Vagina (tissue), 2 donors: Measurements from ENCODE around the gene CMTR1. TPM values are rescaled to one million over a fixed set of nuclear protein-coding genes. Genes with fewer than 3 reads are reported as not detected.

Source experiments
- DNase-seq, 2 donors: peaks; one replicate each; pipeline ENCODE4 v3.0.0-alpha.2; 2017; ENCODE audit errors: extremely low spot score in 2 of 2
- H3K27ac ChIP-seq: fragments of 200-600 bp; sonication (generic); one replicate; pipeline ENCODE4 v1.5.1; 2019
- H3K27me3 ChIP-seq: fragments of 200-600 bp; sonication (generic); one replicate; pipeline ENCODE4 v1.5.1; 2019
- H3K36me3 ChIP-seq, 2 donors: fragments of 200-600 bp; sonication (generic); one replicate each; pipeline ENCODE4 v1.5.1; 2017 to 2019
- H3K4me1 ChIP-seq: fragments of 200-600 bp; sonication (generic); one replicate; pipeline ENCODE4 v1.5.1; 2019
- H3K4me3 ChIP-seq, 2 donors: fragments of 200-600 bp; sonication (generic); 1 replicate in 1 of 2; 2 replicates in 1 of 2; pipeline ENCODE4 v1.5.1; 2016 to 2019
- H3K9me3 ChIP-seq: fragments of 200-600 bp; sonication (generic); one replicate; pipeline ENCODE4 v1.5.1; 2019
- POLR2A ChIP-seq, 2 donors: fragments of 450-650 bp; IDR thresholded peaks; one replicate each; pipeline ENCODE4 v1.6.1; 2017; ENCODE audit warnings: antibody characterized with exemption in 2 of 2, mild to moderate bottlenecking in 2 of 2, moderate library complexity in 2 of 2
- POLR2AphosphoS5 ChIP-seq, 2 donors: sonication (generic); formaldehyde crosslinking; IDR thresholded peaks; one replicate each; pipeline ENCODE4 v1.9.0; 2017; ENCODE audit warnings: antibody characterized with exemption in 2 of 2, mild to moderate bottlenecking in 2 of 2, low read depth in 1 of 2; ENCODE audit not compliant: insufficient read depth in 1 of 2
- intact Hi-C: fragments of 100-400 bp; cut with DNase I; formaldehyde crosslinking; loops from one replicate; pipeline ENCODE4 v1.15.1; 2023
- total RNA-seq: library from RNA; depleted of rRNA; stranded (reverse); fragments of >200 nt; gene quantifications from one replicate; pipeline ENCODE4 v1.2.3, GENCODE V29; 2016
- TF ChIP-seq, protein P1 (sequence below), 3 experiments: fragments of 450-650 bp in 2 of 3; fragments of 200-600 bp in 1 of 3; sonication (generic) in 1 of 3; IDR thresholded peaks; one replicate each; pipeline ENCODE4 v1.5.1; 2017 to 2019; ENCODE audit warnings: antibody characterized with exemption in 3 of 3, mild to moderate bottlenecking in 2 of 3, moderate library complexity in 2 of 3

Gene CMTR1
- total RNA-seq, 1 donor from 2014 or later: 24.3 TPM

DNA sequence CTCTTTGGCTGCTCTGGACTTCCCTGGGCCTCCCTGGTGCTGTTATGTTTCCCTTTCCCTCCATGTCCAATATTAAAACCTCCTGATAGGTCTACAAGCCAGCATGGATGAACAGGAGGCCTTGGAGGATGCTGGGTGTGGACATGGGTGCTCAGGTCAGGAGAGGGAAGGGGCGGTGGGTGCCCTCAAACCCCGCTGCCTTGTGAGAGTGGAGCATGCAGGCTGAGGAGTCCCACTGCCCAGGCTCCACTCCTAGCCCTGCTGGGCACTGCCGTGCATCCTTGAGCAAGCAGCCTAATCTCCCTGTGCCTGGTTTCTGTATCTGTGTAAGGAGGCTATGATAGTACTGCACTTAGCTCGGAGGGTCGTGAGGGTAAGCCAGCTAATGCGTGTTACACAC, 85.1 kb downstream of the CMTR1 start:
- Histone ChIP-seq H3K27ac (no peak overlapping the region), H3K27me3 (no peaks in the 10 kb centered on the region), H3K36me3 (no peaks in the 10 kb centered on the region), H3K4me3 (no peak overlapping the region), H3K9me3 (no peaks in the 10 kb centered on the region), H3K4me1 (peaks cover 21% of the 10 kb centered on the region)
- intact Hi-C loops: no loop called here
- no peak for DNase-seq
- TF ChIP-seq POLR2A (IDR thresholded peaks at IDR 0.05) (no peak), POLR2AphosphoS5 (IDR thresholded peaks at IDR 0.05; ENCODE audit: insufficient read depth in 1 of 2, low read depth in 1 of 2) (no peak)
- TF ChIP-seq, protein P1, sequence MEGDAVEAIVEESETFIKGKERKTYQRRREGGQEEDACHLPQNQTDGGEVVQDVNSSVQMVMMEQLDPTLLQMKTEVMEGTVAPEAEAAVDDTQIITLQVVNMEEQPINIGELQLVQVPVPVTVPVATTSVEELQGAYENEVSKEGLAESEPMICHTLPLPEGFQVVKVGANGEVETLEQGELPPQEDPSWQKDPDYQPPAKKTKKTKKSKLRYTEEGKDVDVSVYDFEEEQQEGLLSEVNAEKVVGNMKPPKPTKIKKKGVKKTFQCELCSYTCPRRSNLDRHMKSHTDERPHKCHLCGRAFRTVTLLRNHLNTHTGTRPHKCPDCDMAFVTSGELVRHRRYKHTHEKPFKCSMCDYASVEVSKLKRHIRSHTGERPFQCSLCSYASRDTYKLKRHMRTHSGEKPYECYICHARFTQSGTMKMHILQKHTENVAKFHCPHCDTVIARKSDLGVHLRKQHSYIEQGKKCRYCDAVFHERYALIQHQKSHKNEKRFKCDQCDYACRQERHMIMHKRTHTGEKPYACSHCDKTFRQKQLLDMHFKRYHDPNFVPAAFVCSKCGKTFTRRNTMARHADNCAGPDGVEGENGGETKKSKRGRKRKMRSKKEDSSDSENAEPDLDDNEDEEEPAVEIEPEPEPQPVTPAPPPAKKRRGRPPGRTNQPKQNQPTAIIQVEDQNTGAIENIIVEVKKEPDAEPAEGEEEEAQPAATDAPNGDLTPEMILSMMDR (IDR thresholded peaks at IDR 0.05): no peak

DNA sequence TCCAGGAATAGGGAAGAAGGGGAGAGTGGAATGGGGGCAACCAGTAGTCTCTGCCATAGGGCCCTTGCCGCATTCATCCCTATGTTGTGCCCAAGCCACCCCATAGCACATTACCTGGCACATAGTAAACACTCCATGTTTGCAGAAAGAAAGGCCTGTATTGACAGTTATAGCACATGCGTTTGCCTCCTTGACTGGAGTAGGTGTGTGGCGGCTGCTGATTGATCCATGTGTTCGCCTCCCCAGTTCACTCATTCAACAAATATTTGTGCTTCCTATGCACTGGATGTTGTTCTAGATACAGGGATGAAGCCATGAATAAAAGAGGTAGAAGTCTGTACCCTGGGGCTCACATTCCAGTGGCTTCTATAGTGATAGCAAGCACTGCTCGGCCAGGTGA, 86.4 kb downstream of the CMTR1 start:
- Histone ChIP-seq H3K4me1 (peaks cover 21% of the 10 kb centered on the region), H3K9me3 (no peaks in the 10 kb centered on the region), H3K36me3 (no peaks in the 10 kb centered on the region), H3K4me3 (no peak overlapping the region), H3K27me3 (no peaks in the 10 kb centered on the region), H3K27ac (no peak overlapping the region)
- intact Hi-C loops: no loop called here
- DNase-seq: no peak
- TF ChIP-seq POLR2A (IDR thresholded peaks at IDR 0.05) (no peak), POLR2AphosphoS5 (IDR thresholded peaks at IDR 0.05; ENCODE audit: insufficient read depth in 1 of 2, low read depth in 1 of 2) (no peak)
- TF ChIP-seq, protein P1 (IDR thresholded peaks at IDR 0.05): no peak

DNA sequence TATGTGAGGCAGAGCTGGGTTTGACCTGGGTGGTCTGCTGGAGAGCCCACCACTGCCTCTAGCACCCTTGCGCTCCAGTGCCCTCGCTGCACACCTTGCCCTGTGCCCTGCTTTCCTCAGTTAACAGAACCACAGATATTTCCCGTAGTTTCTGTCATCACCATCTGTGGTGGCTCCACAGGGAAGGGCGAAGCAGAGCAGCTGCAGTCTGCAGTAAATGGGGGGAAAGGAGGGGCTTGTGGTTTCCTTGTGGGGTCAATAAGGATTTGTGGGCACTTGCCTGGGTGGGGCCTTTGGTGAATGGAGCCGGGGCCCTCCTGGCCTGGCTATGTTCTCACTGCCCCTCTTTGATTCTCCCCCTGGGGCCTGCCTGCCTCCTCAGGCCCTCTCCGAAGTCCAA, 87.9 kb downstream of the CMTR1 start:
- H3K36me3 ChIP-seq: no peaks in the 10 kb centered on the region
- TF ChIP-seq, protein P1 (IDR thresholded peaks at IDR 0.05): no peak
- TF ChIP-seq POLR2AphosphoS5 (IDR thresholded peaks at IDR 0.05; ENCODE audit: insufficient read depth in 1 of 2, low read depth in 1 of 2): no peak
- no peak for TF ChIP-seq POLR2A (IDR thresholded peaks at IDR 0.05)
- no peaks in the 10 kb centered on the region for H3K9me3 ChIP-seq
- intact Hi-C loops: no loop called here
- no peaks in the 10 kb centered on the region for H3K27me3 ChIP-seq
- H3K27ac ChIP-seq: no peak overlapping the region
- H3K4me1 ChIP-seq: peaks cover 15% of the 10 kb centered on the region
- no peak overlapping the region for H3K4me3 ChIP-seq
- no peak for DNase-seq

DNA sequence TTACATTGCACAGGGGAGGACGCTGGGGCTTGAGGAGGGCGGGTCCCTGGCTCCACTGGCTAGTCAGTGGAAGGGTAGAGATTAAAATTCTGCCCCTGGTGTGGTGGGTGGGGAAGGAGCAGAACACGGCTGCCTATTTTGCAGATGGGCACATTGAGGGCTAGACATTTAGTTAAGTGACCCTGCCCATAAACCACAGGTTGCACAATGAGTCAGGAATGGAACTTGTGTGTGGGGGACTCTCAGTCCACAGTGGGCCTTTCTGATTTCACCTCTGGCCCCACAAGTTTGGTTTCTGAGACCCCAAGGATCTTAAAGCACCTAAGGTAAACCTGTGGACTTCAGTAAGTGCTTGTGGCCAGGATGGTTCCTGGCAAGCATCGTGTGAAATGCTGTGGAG, 88.7 kb downstream of the CMTR1 start:
- TF ChIP-seq POLR2AphosphoS5 (IDR thresholded peaks at IDR 0.05; ENCODE audit: insufficient read depth in 1 of 2, low read depth in 1 of 2) (no peak), POLR2A (IDR thresholded peaks at IDR 0.05) (no peak)
- TF ChIP-seq, protein P1 (IDR thresholded peaks at IDR 0.05): no peak
- no peak for DNase-seq
- no peak overlapping the region for H3K27ac ChIP-seq
- no peaks in the 10 kb centered on the region for H3K9me3 ChIP-seq
- H3K36me3 ChIP-seq: no peaks in the 10 kb centered on the region
- no peaks in the 10 kb centered on the region for H3K27me3 ChIP-seq
- intact Hi-C loops: no loop called here
- H3K4me3 ChIP-seq: no peak overlapping the region
- peaks cover 8% of the 10 kb centered on the region for H3K4me1 ChIP-seq

DNA sequence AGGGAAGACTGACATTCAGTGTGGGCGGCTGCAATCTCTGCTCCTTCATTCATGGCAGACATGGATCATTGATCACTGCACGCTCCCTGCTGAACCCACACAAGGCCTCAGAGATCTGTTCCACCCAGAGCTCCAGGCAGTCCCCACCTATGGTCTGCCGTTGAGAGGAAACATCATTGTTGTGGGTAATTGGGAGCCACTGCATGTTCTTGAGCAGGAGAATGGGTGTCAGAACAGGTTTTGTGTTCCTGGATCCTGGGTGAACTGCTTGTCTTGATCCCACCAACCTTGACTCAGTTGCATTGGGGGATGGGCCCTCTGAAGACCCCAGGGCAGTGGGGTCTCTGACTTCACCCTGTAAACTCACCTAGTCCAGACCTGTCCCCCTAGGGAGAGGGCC, 89.8 kb downstream of the CMTR1 start:
- DNase-seq: no peak
- Histone ChIP-seq H3K36me3 (no peaks in the 10 kb centered on the region), H3K9me3 (no peaks in the 10 kb centered on the region), H3K4me1 (no peaks in the 10 kb centered on the region), H3K27me3 (no peaks in the 10 kb centered on the region), H3K4me3 (no peak overlapping the region), H3K27ac (no peak overlapping the region)
- intact Hi-C loops: no loop called here
- TF ChIP-seq POLR2AphosphoS5 (IDR thresholded peaks at IDR 0.05; ENCODE audit: insufficient read depth in 1 of 2, low read depth in 1 of 2): no peak
- TF ChIP-seq, protein P1 (IDR thresholded peaks at IDR 0.05): no peak
- no peak for TF ChIP-seq POLR2A (IDR thresholded peaks at IDR 0.05)
